ENCODE results near the gene PTPRF.

DNA sequence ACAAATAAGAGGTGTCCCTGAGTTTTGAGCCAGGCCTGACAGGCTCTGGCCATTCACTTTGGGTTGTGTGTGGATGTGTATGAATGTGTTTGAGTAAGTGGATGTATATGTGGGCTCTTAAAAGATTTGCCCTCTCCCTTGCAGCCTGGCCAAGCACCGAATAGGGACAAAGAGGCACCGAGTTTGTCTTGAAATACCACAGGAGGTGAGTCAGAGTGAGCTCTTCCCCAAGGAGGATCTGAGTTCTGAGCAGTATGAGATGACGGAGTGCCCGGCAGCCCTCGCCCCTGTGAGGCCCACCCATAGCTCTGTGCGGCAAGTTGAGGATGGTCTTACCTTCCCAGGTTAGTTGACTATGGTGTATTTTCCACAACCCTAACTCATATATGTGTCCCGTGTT is 138.3 kb downstream of the PTPRF start:
- TF ChIP-seq, protein P1, sequence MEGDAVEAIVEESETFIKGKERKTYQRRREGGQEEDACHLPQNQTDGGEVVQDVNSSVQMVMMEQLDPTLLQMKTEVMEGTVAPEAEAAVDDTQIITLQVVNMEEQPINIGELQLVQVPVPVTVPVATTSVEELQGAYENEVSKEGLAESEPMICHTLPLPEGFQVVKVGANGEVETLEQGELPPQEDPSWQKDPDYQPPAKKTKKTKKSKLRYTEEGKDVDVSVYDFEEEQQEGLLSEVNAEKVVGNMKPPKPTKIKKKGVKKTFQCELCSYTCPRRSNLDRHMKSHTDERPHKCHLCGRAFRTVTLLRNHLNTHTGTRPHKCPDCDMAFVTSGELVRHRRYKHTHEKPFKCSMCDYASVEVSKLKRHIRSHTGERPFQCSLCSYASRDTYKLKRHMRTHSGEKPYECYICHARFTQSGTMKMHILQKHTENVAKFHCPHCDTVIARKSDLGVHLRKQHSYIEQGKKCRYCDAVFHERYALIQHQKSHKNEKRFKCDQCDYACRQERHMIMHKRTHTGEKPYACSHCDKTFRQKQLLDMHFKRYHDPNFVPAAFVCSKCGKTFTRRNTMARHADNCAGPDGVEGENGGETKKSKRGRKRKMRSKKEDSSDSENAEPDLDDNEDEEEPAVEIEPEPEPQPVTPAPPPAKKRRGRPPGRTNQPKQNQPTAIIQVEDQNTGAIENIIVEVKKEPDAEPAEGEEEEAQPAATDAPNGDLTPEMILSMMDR (IDR thresholded peaks at IDR 0.05; ENCODE audit: low read depth, low read length, missing input control) = no peak
- no peak for TF ChIP-seq SP1 (IDR thresholded peaks at IDR 0.05)
- TF ChIP-seq JUND (IDR thresholded peaks at IDR 0.05) = no peak
- TF ChIP-seq, protein P2, sequence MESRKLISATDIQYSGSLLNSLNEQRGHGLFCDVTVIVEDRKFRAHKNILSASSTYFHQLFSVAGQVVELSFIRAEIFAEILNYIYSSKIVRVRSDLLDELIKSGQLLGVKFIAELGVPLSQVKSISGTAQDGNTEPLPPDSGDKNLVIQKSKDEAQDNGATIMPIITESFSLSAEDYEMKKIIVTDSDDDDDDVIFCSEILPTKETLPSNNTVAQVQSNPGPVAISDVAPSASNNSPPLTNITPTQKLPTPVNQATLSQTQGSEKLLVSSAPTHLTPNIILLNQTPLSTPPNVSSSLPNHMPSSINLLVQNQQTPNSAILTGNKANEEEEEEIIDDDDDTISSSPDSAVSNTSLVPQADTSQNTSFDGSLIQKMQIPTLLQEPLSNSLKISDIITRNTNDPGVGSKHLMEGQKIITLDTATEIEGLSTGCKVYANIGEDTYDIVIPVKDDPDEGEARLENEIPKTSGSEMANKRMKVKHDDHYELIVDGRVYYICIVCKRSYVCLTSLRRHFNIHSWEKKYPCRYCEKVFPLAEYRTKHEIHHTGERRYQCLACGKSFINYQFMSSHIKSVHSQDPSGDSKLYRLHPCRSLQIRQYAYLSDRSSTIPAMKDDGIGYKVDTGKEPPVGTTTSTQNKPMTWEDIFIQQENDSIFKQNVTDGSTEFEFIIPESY (IDR thresholded peaks at IDR 0.05) = no peak
- TF ChIP-seq EGR1 (IDR thresholded peaks at IDR 0.05; ENCODE audit: low read depth in 2 of 2) = no peak
- TF ChIP-seq, protein P3, sequence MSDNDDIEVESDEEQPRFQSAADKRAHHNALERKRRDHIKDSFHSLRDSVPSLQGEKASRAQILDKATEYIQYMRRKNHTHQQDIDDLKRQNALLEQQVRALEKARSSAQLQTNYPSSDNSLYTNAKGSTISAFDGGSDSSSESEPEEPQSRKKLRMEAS (IDR thresholded peaks at IDR 0.05) = no peak
- TF ChIP-seq, protein P4, sequence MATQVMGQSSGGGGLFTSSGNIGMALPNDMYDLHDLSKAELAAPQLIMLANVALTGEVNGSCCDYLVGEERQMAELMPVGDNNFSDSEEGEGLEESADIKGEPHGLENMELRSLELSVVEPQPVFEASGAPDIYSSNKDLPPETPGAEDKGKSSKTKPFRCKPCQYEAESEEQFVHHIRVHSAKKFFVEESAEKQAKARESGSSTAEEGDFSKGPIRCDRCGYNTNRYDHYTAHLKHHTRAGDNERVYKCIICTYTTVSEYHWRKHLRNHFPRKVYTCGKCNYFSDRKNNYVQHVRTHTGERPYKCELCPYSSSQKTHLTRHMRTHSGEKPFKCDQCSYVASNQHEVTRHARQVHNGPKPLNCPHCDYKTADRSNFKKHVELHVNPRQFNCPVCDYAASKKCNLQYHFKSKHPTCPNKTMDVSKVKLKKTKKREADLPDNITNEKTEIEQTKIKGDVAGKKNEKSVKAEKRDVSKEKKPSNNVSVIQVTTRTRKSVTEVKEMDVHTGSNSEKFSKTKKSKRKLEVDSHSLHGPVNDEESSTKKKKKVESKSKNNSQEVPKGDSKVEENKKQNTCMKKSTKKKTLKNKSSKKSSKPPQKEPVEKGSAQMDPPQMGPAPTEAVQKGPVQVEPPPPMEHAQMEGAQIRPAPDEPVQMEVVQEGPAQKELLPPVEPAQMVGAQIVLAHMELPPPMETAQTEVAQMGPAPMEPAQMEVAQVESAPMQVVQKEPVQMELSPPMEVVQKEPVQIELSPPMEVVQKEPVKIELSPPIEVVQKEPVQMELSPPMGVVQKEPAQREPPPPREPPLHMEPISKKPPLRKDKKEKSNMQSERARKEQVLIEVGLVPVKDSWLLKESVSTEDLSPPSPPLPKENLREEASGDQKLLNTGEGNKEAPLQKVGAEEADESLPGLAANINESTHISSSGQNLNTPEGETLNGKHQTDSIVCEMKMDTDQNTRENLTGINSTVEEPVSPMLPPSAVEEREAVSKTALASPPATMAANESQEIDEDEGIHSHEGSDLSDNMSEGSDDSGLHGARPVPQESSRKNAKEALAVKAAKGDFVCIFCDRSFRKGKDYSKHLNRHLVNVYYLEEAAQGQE (IDR thresholded peaks at IDR 0.05) = no peak
